Tibial artery (tissue), 4 donors: ENCODE data around the gene EDIL3.
A peak's percentile ranks its signal among the peaks of the same experiment; 100 is the strongest.

Experiments used
- DNase-seq, 2 donors: peaks; one replicate each; pipeline ENCODE4 v3.0.0-alpha.2; 2019
- H3K27ac ChIP-seq, 2 donors: fragments of 200-600 bp; sonication (generic) in 1 of 2; 1 replicate in 1 of 2; 2 replicates in 1 of 2; pipeline ENCODE4 v1.5.1; 2018 to 2019; ENCODE audit warnings: mild to moderate bottlenecking in 1 of 2
- H3K27me3 ChIP-seq, 2 donors: fragments of 200-600 bp; sonication (generic) in 1 of 2; one replicate each; pipeline versions ENCODE4 v1.5.1 to v1.6.0; 2016 to 2019
- H3K36me3 ChIP-seq, 3 donors: fragments of 200-600 bp; sonication (generic) in 2 of 3; one replicate each; pipeline ENCODE4 v1.5.1; 2016 to 2019; ENCODE audit warnings: mild to moderate bottlenecking in 2 of 3
- H3K4me1 ChIP-seq, 4 donors: fragments of 200-600 bp; sonication (generic) in 2 of 4; 1 replicate in 3 of 4; 2 replicates in 1 of 4; pipeline ENCODE4 v1.5.1; 2016 to 2019
- H3K4me3 ChIP-seq, 2 donors: fragments of 200-600 bp; sonication (generic) in 1 of 2; 1 replicate in 1 of 2; 2 replicates in 1 of 2; pipeline ENCODE4 v1.5.1; 2018 to 2019; ENCODE audit warnings: mild to moderate bottlenecking in 2 of 2
- H3K9me3 ChIP-seq, 3 donors: fragments of 200-600 bp; sonication (generic) in 1 of 3; one replicate each; pipeline ENCODE4 v1.5.1; 2016 to 2019
- intact Hi-C: fragments of 100-400 bp; cut with DNase I; formaldehyde crosslinking; loops from one replicate; pipeline ENCODE4 v1.15.0; 2023; ENCODE audit warnings: low total_unique reads
- TF ChIP-seq, protein P1 (sequence below), 2 experiments: fragments of 200-600 bp in 1 of 2; fragments of 450-650 bp in 1 of 2; IDR thresholded peaks; one replicate each; pipeline ENCODE4 v1.5.1; 2017 to 2019; ENCODE audit warnings: antibody characterized with exemption in 2 of 2, mild to moderate bottlenecking in 1 of 2, moderate library complexity in 1 of 2

Gene EDIL3

DNA sequence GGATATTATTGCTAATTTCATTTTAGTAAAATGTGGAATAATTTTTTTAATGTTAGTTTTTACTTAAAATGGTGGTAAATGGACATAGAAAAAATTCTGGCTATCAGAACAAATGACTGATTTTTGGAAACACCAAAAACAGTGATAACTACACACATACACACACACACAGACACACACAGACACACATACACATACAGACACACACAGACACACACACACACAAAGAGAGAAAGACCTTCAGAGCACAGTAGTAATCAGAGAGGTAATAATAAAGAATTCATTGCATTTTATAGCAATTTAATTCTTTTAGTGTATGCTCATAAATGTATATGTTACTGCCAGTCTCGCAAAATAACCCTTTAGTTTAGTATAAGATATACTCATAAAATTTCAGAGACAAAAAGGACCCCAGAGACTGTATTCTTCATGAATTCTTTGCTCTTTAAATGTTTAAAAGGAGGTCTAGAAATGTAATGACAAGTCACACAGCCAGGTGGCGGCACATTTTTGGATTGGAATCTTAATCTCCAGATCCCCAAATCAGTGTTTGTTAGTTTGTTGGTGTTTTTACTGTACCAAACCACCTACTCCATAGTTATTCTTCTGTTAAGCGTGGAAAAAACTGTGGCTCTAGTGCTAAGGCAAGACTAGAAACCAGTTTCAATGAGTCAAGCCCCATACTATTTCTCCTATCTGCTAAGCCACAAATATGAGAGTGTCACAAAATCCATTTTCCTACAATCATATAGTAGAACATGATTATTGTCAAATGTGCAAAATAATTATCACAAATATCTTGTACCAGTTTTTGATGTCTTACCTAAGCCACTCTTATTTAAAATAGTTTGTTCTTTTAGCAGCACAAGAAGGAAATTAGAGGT, 109.9 kb downstream of the EDIL3 start:
- no peaks in the 10 kb centered on the region for H3K27me3 ChIP-seq
- H3K9me3 ChIP-seq: no peaks in the 10 kb centered on the region
- DNase-seq: peak in 1 of 2 donors; percentile 28
- no peaks in the 10 kb centered on the region for H3K36me3 ChIP-seq
- H3K27ac ChIP-seq: no peak overlapping the region
- intact Hi-C loops: loop anchor here (10.0 kb wide), 1 partner anchor 550 kb away; the partner anchor contains the start of gene HAPLN1
- peaks cover 0 to 40% (median 0%) of the 10 kb centered on the region in 4 donors for H3K4me1 ChIP-seq
- TF ChIP-seq, protein P1, sequence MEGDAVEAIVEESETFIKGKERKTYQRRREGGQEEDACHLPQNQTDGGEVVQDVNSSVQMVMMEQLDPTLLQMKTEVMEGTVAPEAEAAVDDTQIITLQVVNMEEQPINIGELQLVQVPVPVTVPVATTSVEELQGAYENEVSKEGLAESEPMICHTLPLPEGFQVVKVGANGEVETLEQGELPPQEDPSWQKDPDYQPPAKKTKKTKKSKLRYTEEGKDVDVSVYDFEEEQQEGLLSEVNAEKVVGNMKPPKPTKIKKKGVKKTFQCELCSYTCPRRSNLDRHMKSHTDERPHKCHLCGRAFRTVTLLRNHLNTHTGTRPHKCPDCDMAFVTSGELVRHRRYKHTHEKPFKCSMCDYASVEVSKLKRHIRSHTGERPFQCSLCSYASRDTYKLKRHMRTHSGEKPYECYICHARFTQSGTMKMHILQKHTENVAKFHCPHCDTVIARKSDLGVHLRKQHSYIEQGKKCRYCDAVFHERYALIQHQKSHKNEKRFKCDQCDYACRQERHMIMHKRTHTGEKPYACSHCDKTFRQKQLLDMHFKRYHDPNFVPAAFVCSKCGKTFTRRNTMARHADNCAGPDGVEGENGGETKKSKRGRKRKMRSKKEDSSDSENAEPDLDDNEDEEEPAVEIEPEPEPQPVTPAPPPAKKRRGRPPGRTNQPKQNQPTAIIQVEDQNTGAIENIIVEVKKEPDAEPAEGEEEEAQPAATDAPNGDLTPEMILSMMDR (IDR thresholded peaks at IDR 0.05): peak; percentile 39 to 55
- H3K4me3 ChIP-seq: no peak overlapping the region

- intact Hi-C loops: loop anchor here (10.0 kb wide), 1 partner anchor 549 kb away; the partner anchor contains the start of gene HAPLN1
- TF ChIP-seq, protein P1 (IDR thresholded peaks at IDR 0.05): no peak
Measured at GRCh38 chr5:84273517-84273883, 111.2 kb downstream of the EDIL3 start.

GRCh38 chr5:84272771-84273516, 111.7 kb downstream of the EDIL3 start:
- Histone ChIP-seq H3K9me3 (no peaks in the 10 kb centered on the region), H3K4me3 (no peak overlapping the region), H3K4me1 (peaks cover 0 to 21% (median 0%) of the 10 kb centered on the region in 4 donors), H3K27ac (peak overlapping the region in 1 of 2 donors; percentile 17), H3K27me3 (no peaks in the 10 kb centered on the region), H3K36me3 (no peaks in the 10 kb centered on the region)
- intact Hi-C loops: loop anchor here (10.0 kb wide), 1 partner anchor 548 kb away; the partner anchor contains the start of gene HAPLN1
- no peak for DNase-seq
- TF ChIP-seq, protein P1 (IDR thresholded peaks at IDR 0.05): no peak

More at GRCh38 chr5:84273517-84273883, 111.2 kb downstream of the EDIL3 start:
- no peaks in the 10 kb centered on the region for H3K9me3 ChIP-seq
- H3K4me1 ChIP-seq: peaks cover 0 to 27% (median 0%) of the 10 kb centered on the region in 4 donors
- H3K27ac ChIP-seq: peak overlapping the region in 1 of 2 donors; percentile 17
- DNase-seq: no peak
- no peak overlapping the region for H3K4me3 ChIP-seq
- H3K27me3 ChIP-seq: no peaks in the 10 kb centered on the region
- no peaks in the 10 kb centered on the region for H3K36me3 ChIP-seq

DNA sequence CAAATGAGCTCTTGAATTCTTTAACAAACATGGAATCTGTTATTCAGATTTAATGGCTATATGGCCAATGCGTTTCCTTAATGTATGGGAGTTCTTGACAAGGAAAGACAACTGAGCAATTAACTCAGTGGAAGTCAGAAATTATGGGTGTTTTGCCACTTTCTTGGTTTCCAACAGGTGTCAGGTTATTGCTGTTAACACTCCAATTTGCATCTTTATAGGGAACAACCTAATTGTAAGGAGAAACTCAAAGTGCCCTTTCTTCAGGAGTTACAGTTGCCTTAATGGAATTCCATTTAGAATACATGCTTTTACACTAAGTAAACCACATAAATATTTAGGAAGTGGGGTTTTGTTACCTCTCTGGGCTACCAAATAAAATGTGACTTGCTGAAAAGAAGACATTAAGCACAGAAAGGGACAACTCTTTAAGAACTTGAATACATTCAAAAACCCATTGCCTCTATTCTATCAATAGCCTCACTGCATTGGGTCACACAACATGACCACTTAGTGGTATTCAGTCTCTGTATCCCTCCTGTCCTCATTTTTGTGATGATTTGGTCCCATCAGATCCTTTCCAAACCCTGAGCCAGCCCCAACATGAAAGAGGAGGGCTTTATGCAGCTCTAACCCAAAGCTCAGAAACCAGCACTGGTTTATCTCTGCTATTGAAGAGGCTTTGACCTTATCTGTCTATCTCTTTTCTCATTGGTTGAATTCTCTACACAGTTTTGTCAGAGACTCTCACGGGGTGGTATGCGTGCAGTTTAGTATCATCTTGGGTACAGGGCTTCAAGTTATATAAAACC, 118.7 kb downstream of the EDIL3 start:
- H3K9me3 ChIP-seq: no peaks in the 10 kb centered on the region
- DNase-seq: no peak
- no peak overlapping the region for H3K27ac ChIP-seq
- H3K4me3 ChIP-seq: no peak overlapping the region
- no peaks in the 10 kb centered on the region for H3K27me3 ChIP-seq
- intact Hi-C loops: no loop called here
- peaks cover 0 to 11% (median 0%) of the 10 kb centered on the region in 4 donors for H3K4me1 ChIP-seq
- TF ChIP-seq, protein P1 (IDR thresholded peaks at IDR 0.05): no peak
- no peaks in the 10 kb centered on the region for H3K36me3 ChIP-seq

DNA sequence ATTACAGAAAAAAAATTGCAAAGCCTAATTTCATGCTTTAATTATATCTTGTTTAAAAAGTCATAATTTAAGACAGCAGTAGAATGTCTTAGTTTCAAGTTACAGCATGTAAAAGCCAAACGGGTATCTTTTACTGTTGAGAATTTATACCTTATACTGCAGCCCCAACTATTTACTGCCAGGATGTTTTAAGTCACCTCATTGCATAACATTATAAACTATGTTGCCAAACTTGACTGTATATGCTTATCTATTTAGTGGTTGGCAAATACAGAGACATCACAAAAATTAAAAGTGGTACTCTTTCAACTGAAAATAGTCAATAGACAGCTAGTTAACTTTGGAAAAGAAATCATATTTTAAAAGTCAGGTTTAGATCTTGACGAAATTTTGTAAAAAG, 119.5 kb downstream of the EDIL3 start:
- no peak overlapping the region for H3K4me3 ChIP-seq
- H3K4me1 ChIP-seq: peaks cover 0 to 11% (median 0%) of the 10 kb centered on the region in 4 donors
- no peaks in the 10 kb centered on the region for H3K27me3 ChIP-seq
- no peaks in the 10 kb centered on the region for H3K36me3 ChIP-seq
- no peak overlapping the region for H3K27ac ChIP-seq
- no peak for DNase-seq
- no peaks in the 10 kb centered on the region for H3K9me3 ChIP-seq
- intact Hi-C loops: no loop called here
- TF ChIP-seq, protein P1 (IDR thresholded peaks at IDR 0.05): no peak
